Peyer's patch (tissue), 4 donors: Measurements from ENCODE around the gene ZNF644. TPM values are rescaled to one million over a fixed set of nuclear protein-coding genes. Genes with fewer than 3 reads are reported as not detected.

ENCODE experiments used
- DNase-seq, 3 donors: peaks; one replicate each; pipeline ENCODE4 v3.0.0-alpha.2; 2017 to 2019
- H3K27ac ChIP-seq, 4 donors: fragments of 200-600 bp; sonication (generic); one replicate each; pipeline ENCODE4 v1.5.1; 2016 to 2019
- H3K27me3 ChIP-seq, 2 donors: fragments of 200-600 bp; sonication (generic); one replicate each; pipeline ENCODE4 v1.5.1; 2019
- H3K36me3 ChIP-seq, 3 donors: fragments of 200-600 bp; sonication (generic); one replicate each; pipeline ENCODE4 v1.5.1; 2016 to 2019
- H3K4me1 ChIP-seq, 4 donors: fragments of 200-600 bp; sonication (generic); one replicate each; pipeline ENCODE4 v1.5.1; 2016 to 2019
- H3K4me3 ChIP-seq, 4 donors: fragments of 200-600 bp; sonication (generic); 1 replicate in 3 of 4; 2 replicates in 1 of 4; pipeline ENCODE4 v1.5.1; 2016 to 2019; ENCODE audit warnings: mild to moderate bottlenecking in 1 of 4
- H3K9me3 ChIP-seq, 4 donors: fragments of 200-600 bp; sonication (generic); one replicate each; pipeline ENCODE4 v1.5.1; 2016 to 2019; ENCODE audit warnings: mild to moderate bottlenecking in 1 of 4
- CTCF ChIP-seq, 6 experiments: fragments of 450-650 bp in 4 of 6; fragments of 200-600 bp in 2 of 6; sonication (generic) in 1 of 6; IDR thresholded peaks; one replicate each; pipeline ENCODE4 v1.5.1; 2017 to 2019; ENCODE audit warnings: antibody characterized with exemption in 6 of 6, mild to moderate bottlenecking in 3 of 6, moderate library complexity in 1 of 6
- POLR2A ChIP-seq, 2 donors: fragments of 450-650 bp; IDR thresholded peaks; one replicate each; pipeline ENCODE4 v1.5.1; 2017; ENCODE audit warnings: antibody characterized with exemption in 2 of 2, mild to moderate bottlenecking in 2 of 2, moderate library complexity in 2 of 2
- total RNA-seq, 4 donors: library from RNA; depleted of rRNA; stranded (reverse); fragments of >200 nt; gene quantifications; one replicate each; pipeline ENCODE4 v1.1.0, GENCODE V29; 2016

The ZNF644 gene
- total RNA-seq, 4 donors from 2014 or later = 46.5 to 111 (median 62.4) TPM

DNA sequence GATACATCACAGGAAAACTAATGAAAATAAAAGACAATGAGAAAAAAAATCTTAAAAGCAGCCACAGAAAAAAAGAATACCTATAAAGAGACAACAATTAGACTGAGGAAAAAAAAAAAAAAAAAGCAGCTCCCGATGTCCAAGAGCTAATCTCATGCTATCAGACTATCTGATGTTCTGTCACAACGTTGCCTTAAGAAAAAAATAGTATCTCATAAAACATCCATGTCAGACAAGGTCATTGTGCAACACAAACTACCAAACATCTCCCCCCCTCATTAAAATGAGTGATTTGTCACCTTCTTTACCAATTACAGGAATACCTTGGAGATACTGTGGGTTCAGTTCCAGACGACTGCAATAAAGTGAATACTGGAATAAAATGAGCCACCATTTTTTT, 68.9 kb downstream of the ZNF644 start:
- no peaks in the 10 kb centered on the region for H3K9me3 ChIP-seq
- no peaks in the 10 kb centered on the region for H3K4me1 ChIP-seq
- no peak overlapping the region for H3K4me3 ChIP-seq
- TF ChIP-seq POLR2A (IDR thresholded peaks at IDR 0.05) = no peak
- TF ChIP-seq CTCF (IDR thresholded peaks at IDR 0.05) = no peak
- H3K27ac ChIP-seq = no peak overlapping the region
- no peak for DNase-seq
- no peaks in the 10 kb centered on the region for H3K27me3 ChIP-seq
- no peaks in the 10 kb centered on the region for H3K36me3 ChIP-seq

DNA sequence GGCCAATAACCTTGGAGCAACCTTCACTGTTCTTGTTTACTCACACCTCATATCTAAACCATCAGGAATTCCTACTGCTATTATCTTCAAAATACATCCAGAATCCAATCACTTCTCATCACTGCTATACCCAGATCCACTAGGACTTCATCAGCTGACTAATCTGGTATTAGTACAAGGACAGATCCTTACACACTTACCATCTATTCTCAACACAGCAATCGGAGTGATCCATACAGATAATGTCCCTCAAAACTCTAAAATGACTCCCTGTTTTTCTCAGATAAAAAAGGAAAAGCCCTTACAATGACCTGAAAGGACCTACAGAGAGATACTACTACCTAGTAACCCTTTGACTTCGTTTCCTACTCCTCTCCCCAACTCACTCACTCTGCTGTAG, 70.8 kb downstream of the ZNF644 start:
- H3K4me3 ChIP-seq = no peak overlapping the region
- H3K27ac ChIP-seq = no peak overlapping the region
- no peak for DNase-seq
- H3K36me3 ChIP-seq = no peaks in the 10 kb centered on the region
- H3K4me1 ChIP-seq = no peaks in the 10 kb centered on the region
- H3K27me3 ChIP-seq = no peaks in the 10 kb centered on the region
- TF ChIP-seq POLR2A (IDR thresholded peaks at IDR 0.05) (no peak), CTCF (IDR thresholded peaks at IDR 0.05) (no peak)
- no peaks in the 10 kb centered on the region for H3K9me3 ChIP-seq

DNA sequence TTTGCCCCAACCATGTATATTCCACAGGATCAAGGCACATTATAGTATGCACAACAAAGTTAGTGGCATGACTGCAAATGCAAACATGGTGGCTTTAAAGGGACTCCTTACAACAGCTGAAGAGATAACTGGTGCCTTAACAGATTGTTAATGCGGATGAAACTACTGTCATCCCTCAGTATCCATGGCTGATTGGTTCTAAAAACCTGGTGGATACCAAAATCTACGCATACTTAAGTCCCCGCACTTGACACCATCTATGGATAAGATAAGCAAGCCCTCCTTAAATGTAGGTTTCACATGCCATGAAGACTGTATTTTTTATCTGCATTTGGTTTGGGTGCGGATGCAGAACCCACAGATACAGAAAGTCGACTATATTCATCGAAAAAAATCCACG, 73.5 kb downstream of the ZNF644 start:
- Histone ChIP-seq H3K27me3 (no peaks in the 10 kb centered on the region), H3K9me3 (no peaks in the 10 kb centered on the region), H3K36me3 (no peaks in the 10 kb centered on the region), H3K4me1 (no peaks in the 10 kb centered on the region), H3K4me3 (no peak overlapping the region), H3K27ac (no peak overlapping the region)
- DNase-seq = no peak
- TF ChIP-seq POLR2A (IDR thresholded peaks at IDR 0.05) (no peak), CTCF (IDR thresholded peaks at IDR 0.05) (no peak)

DNA sequence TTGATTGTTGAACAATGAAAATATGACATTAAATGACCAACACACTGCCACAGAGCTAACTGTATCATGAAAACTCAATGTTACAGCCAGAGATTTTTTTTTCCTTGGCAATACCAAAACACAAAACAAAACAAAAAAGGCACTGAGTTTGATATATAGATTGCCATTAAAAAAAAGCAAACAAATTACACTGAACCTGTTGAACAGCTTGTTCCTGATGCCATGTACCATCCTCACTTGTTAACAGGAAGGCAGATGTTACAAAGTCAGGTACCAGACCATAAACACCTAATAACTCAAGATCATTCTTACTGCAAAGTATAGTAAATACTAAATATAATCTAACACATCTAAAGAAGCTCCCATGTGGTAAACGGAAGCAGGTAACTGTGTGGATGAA, 75.2 kb downstream of the ZNF644 start:
- Histone ChIP-seq H3K4me1 (no peaks in the 10 kb centered on the region), H3K36me3 (no peaks in the 10 kb centered on the region)
- no peak for TF ChIP-seq POLR2A (IDR thresholded peaks at IDR 0.05)

GRCh38 chr1:90945287-90945686, 76.5 kb downstream of the ZNF644 start:
- Histone ChIP-seq H3K36me3 (peaks cover 0 to 8% (median 0%) of the 10 kb centered on the region in 3 donors), H3K4me3 (no peak overlapping the region), H3K9me3 (no peaks in the 10 kb centered on the region), H3K4me1 (no peaks in the 10 kb centered on the region), H3K27ac (no peak overlapping the region), H3K27me3 (no peaks in the 10 kb centered on the region)
- DNase-seq = no peak
- TF ChIP-seq POLR2A (IDR thresholded peaks at IDR 0.05) (no peak), CTCF (IDR thresholded peaks at IDR 0.05) (no peak)

More for the DNA sequence above, 75.2 kb downstream of the ZNF644 start:
- no peak for DNase-seq
- no peaks in the 10 kb centered on the region for H3K9me3 ChIP-seq
- H3K4me3 ChIP-seq = no peak overlapping the region
- H3K27ac ChIP-seq = no peak overlapping the region
- H3K27me3 ChIP-seq = no peaks in the 10 kb centered on the region

DNA sequence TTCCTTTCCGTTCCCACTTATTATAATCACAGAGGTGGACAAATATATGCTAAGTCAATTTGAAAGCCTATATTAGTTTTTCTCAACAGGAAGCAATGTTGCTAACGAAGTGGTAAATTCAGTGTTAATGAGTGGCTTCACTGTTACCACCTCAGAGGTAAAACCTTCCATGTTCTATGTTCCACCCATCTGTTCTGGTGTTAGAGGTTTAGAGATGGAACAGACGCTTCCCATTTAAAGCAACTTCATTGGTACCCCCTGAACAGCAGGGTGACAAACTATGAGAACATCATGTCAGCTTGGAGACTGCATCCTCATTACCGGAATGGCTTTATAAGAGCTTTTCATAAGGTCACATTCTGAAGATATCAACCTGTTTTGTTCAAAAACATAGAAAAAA, 77.9 kb downstream of the ZNF644 start:
- Histone ChIP-seq H3K4me3 (no peak overlapping the region), H3K36me3 (peaks cover 0 to 16% (median 0%) of the 10 kb centered on the region in 3 donors), H3K9me3 (no peaks in the 10 kb centered on the region), H3K4me1 (no peaks in the 10 kb centered on the region), H3K27ac (no peak overlapping the region), H3K27me3 (no peaks in the 10 kb centered on the region)
- DNase-seq = no peak
- TF ChIP-seq CTCF (IDR thresholded peaks at IDR 0.05) (no peak), POLR2A (IDR thresholded peaks at IDR 0.05) (no peak)
